ENCODE measurements around the gene LIPN.

LIPN gene

DNA sequence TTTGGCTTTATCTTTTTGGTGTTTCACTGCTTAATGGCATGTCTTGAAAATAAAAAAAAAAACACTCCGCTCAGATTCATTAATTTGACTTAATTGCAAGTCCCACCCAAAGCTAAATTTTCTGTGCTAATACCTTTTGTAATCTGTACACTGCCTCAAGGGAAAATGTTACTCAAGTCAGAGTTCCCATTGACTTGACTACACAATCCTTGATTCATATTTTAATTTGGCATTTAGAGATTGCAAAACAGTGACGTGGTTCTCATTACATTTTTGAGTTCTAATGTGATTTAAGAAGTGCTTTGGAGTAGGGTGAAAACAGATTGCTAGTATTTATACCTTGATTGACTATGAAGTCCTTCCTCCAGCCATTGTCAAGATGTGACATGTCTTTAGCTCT is 21.4 kb downstream of the LIPN start:
- Histone ChIP-seq H3K4me3 (ENCODE audit: low read depth in 1 of 5, low read length in 5 of 5) (no peak overlapping the region), H3K36me3 (ENCODE audit: control insufficient read depth in 5 of 5, insufficient read depth in 5 of 5, low read length in 5 of 5) (no peaks in the 10 kb centered on the region), H3K27me3 (ENCODE audit: control insufficient read depth in 5 of 5, insufficient read depth in 4 of 5, low read length in 5 of 5) (peaks cover 0 to 1% (median 0%) of the 10 kb centered on the region in 5 donors), H3K9ac (ENCODE audit: low read length in 5 of 5) (no peak overlapping the region), H3K27ac (ENCODE audit: low read depth, low read length) (no peak overlapping the region), H3K9me3 (ENCODE audit: control insufficient read depth in 5 of 5, low read length in 5 of 5) (no peaks in the 10 kb centered on the region), H3K4me1 (ENCODE audit: control insufficient read depth in 5 of 5, insufficient read depth in 5 of 5, low read length in 5 of 5) (no peaks in the 10 kb centered on the region)

DNA sequence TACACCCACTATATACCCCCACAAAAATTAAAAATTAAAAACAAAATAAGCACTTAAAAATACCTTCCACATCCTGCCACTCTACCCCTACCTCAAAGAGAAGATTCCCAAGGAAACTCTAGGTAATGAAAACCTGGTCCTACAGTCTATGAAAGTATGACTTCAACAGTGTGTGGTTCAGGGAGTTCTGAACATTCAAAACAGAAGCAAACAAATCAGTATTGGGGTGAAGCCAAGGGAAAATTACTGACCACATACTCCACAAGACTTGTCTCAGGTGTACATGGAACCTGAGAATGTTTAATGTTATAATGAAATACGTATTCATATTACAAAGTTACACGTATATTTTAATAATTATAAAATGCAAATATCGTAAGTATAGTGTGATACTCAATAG is 22.4 kb downstream of the LIPN start:
- H3K4me1 ChIP-seq (ENCODE audit: control insufficient read depth in 5 of 5, insufficient read depth in 5 of 5, low read length in 5 of 5) = no peaks in the 10 kb centered on the region
- no peaks in the 10 kb centered on the region for H3K9me3 ChIP-seq (ENCODE audit: control insufficient read depth in 5 of 5, low read length in 5 of 5)
- no peak overlapping the region for H3K27ac ChIP-seq (ENCODE audit: low read depth, low read length)
- no peaks in the 10 kb centered on the region for H3K36me3 ChIP-seq (ENCODE audit: control insufficient read depth in 5 of 5, insufficient read depth in 5 of 5, low read length in 5 of 5)
- H3K4me3 ChIP-seq (ENCODE audit: low read depth in 1 of 5, low read length in 5 of 5) = no peak overlapping the region
- peaks cover 0 to 4% (median 0%) of the 10 kb centered on the region in 5 donors for H3K27me3 ChIP-seq (ENCODE audit: control insufficient read depth in 5 of 5, insufficient read depth in 4 of 5, low read length in 5 of 5)
- H3K9ac ChIP-seq (ENCODE audit: low read length in 5 of 5) = no peak overlapping the region

DNA sequence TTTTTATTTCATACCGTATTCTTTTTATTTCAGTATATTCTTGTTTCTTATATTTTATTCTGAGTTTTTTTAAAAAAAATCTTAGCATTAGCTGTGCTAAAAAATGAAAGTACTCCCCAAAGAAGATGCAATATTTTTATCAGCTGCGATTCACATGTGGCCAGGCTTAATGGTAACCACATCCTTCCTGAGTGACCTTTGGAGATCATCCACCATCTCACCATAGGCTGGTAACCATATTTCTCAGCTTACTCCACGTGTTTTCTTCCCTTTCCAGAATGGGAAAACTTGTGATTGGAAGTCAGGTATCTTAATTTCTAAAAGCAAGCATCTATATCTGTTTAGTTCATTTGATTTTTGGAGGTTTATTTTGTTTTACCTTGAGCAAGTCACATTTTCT is 23.9 kb downstream of the LIPN start:
- no peak overlapping the region for H3K4me3 ChIP-seq (ENCODE audit: low read depth in 1 of 5, low read length in 5 of 5)
- no peaks in the 10 kb centered on the region for H3K9me3 ChIP-seq (ENCODE audit: control insufficient read depth in 5 of 5, low read length in 5 of 5)
- no peaks in the 10 kb centered on the region for H3K4me1 ChIP-seq (ENCODE audit: control insufficient read depth in 5 of 5, insufficient read depth in 5 of 5, low read length in 5 of 5)
- peaks cover 0 to 4% (median 0%) of the 10 kb centered on the region in 5 donors for H3K27me3 ChIP-seq (ENCODE audit: control insufficient read depth in 5 of 5, insufficient read depth in 4 of 5, low read length in 5 of 5)
- no peak overlapping the region for H3K9ac ChIP-seq (ENCODE audit: low read length in 5 of 5)
- H3K36me3 ChIP-seq (ENCODE audit: control insufficient read depth in 5 of 5, insufficient read depth in 5 of 5, low read length in 5 of 5) = no peaks in the 10 kb centered on the region
- H3K27ac ChIP-seq (ENCODE audit: low read depth, low read length) = no peak overlapping the region

DNA sequence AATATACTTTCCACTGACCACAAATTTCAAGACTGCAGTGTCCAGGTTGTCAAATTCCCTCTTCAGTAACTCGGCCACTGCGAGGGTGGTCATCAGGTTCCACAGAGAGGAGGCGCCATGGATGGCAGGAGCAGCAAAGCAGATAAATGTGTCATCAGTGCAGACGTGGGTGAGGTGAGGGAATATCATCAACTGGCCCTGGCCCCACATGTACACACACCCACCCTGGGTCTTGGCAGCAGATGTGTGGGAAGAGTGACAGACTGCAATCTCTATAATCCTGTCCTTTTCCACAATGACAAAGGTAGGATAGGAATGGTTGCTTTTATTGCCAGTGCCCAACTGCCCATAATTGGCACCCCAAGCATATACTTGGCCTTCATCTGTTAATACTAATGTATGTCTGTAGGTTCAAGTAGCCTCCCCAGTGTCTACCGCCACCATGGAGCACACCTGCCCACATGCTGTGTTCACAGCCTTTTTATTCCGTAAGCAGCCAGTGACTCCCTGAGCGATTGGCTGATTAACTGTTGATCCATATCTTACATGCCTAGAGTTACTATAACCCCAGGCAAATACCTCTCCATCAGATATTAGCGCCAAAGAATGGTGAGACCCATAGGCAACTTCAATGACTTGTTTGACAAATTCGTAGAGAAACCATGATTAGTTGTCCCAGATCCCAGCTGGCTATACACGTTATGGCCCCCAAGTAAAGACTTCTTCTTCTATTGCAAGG is 26.4 kb downstream of the LIPN start:
- Histone ChIP-seq H3K27me3 (ENCODE audit: control insufficient read depth in 5 of 5, insufficient read depth in 4 of 5, low read length in 5 of 5) (peaks cover 0 to 4% (median 0%) of the 10 kb centered on the region in 5 donors), H3K9me3 (ENCODE audit: control insufficient read depth in 5 of 5, low read length in 5 of 5) (no peaks in the 10 kb centered on the region), H3K4me3 (ENCODE audit: low read depth in 1 of 5, low read length in 5 of 5) (no peak overlapping the region), H3K9ac (ENCODE audit: low read length in 5 of 5) (no peak overlapping the region), H3K36me3 (ENCODE audit: control insufficient read depth in 5 of 5, insufficient read depth in 5 of 5, low read length in 5 of 5) (no peaks in the 10 kb centered on the region), H3K4me1 (ENCODE audit: control insufficient read depth in 5 of 5, insufficient read depth in 5 of 5, low read length in 5 of 5) (no peaks in the 10 kb centered on the region), H3K27ac (ENCODE audit: low read depth, low read length) (no peak overlapping the region)

DNA sequence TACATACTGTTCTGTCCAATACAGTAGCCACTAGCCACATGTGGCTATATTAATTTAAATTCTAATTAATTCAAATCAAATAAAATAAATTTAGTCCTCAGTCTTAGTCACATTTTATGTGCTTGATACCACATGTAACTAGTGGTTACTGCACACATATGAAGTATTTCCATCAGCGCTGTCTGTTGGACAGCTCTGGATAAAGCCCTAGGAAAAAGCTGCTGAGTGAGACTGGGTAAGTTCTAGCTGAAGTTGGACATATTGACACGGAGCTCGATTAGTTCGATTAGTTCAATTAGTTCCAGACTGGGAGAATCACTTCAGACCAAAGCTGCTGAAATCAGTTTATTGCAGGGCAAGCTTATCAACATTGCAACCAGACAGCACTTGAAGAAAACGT is 27.6 kb downstream of the LIPN start:
- Histone ChIP-seq H3K36me3 (ENCODE audit: control insufficient read depth in 5 of 5, insufficient read depth in 5 of 5, low read length in 5 of 5) (no peaks in the 10 kb centered on the region), H3K4me3 (ENCODE audit: low read depth in 1 of 5, low read length in 5 of 5) (no peak overlapping the region), H3K9ac (ENCODE audit: low read length in 5 of 5) (no peak overlapping the region), H3K4me1 (ENCODE audit: control insufficient read depth in 5 of 5, insufficient read depth in 5 of 5, low read length in 5 of 5) (peaks cover 0 to 3% (median 2%) of the 10 kb centered on the region in 5 donors), H3K9me3 (ENCODE audit: control insufficient read depth in 5 of 5, low read length in 5 of 5) (no peaks in the 10 kb centered on the region), H3K27me3 (ENCODE audit: control insufficient read depth in 5 of 5, insufficient read depth in 4 of 5, low read length in 5 of 5) (peaks cover 0 to 4% (median 0%) of the 10 kb centered on the region in 5 donors), H3K27ac (ENCODE audit: low read depth, low read length) (no peak overlapping the region)

DNA sequence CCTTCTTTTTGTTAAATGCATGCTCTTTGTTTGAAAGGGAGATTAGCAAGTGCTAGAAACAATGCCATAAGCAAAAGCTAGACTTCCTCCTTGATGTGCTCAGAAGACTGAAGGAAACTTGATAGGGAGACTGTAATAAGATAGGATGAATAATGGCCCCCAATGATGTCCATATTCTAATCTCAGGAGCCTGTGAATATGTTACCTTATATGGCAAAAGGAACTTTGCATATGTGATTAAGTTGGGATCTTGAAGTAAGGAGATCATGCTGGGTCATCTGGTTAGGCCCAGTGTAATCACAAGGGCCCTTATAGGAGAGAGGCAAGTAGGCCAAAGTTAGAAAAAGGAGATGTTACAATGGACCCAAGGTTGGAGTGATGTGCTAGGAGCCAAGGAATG is 29.1 kb downstream of the LIPN start:
- no peaks in the 10 kb centered on the region for H3K9me3 ChIP-seq (ENCODE audit: control insufficient read depth in 5 of 5, low read length in 5 of 5)
- H3K27ac ChIP-seq (ENCODE audit: low read depth, low read length) = no peak overlapping the region
- H3K36me3 ChIP-seq (ENCODE audit: control insufficient read depth in 5 of 5, insufficient read depth in 5 of 5, low read length in 5 of 5) = no peaks in the 10 kb centered on the region
- peaks cover 0 to 4% (median 0%) of the 10 kb centered on the region in 5 donors for H3K27me3 ChIP-seq (ENCODE audit: control insufficient read depth in 5 of 5, insufficient read depth in 4 of 5, low read length in 5 of 5)
- H3K4me3 ChIP-seq (ENCODE audit: low read depth in 1 of 5, low read length in 5 of 5) = no peak overlapping the region
- peaks cover 0 to 7% (median 5%) of the 10 kb centered on the region in 5 donors for H3K4me1 ChIP-seq (ENCODE audit: control insufficient read depth in 5 of 5, insufficient read depth in 5 of 5, low read length in 5 of 5)
- no peak overlapping the region for H3K9ac ChIP-seq (ENCODE audit: low read length in 5 of 5)

DNA sequence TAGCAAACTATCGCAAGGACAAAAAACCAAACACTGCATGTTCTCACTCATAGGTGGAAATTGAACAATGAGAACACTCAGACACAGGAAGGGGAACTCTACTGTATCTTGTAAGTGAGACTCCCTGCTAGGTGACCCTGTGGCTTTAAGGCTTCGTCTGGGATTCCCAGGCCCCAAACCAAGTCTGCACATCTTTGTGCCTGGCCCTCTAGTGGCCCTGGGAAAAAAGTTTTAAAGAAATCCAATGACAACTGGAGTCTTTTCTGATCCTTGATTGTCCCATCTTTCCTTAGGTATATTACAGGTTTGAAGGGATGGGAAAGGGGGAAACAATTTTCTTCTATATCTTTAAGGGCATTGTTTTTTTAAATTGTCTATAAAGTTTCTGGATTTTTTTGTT is 32.1 kb downstream of the LIPN start:
- Histone ChIP-seq H3K36me3 (ENCODE audit: control insufficient read depth in 5 of 5, insufficient read depth in 5 of 5, low read length in 5 of 5) (no peaks in the 10 kb centered on the region), H3K4me1 (ENCODE audit: control insufficient read depth in 5 of 5, insufficient read depth in 5 of 5, low read length in 5 of 5) (peaks cover 0 to 7% (median 5%) of the 10 kb centered on the region in 5 donors), H3K27me3 (ENCODE audit: control insufficient read depth in 5 of 5, insufficient read depth in 4 of 5, low read length in 5 of 5) (no peaks in the 10 kb centered on the region), H3K9me3 (ENCODE audit: control insufficient read depth in 5 of 5, low read length in 5 of 5) (no peaks in the 10 kb centered on the region), H3K9ac (ENCODE audit: low read length in 5 of 5) (no peak overlapping the region), H3K27ac (ENCODE audit: low read depth, low read length) (no peak overlapping the region), H3K4me3 (ENCODE audit: low read depth in 1 of 5, low read length in 5 of 5) (no peak overlapping the region)

DNA sequence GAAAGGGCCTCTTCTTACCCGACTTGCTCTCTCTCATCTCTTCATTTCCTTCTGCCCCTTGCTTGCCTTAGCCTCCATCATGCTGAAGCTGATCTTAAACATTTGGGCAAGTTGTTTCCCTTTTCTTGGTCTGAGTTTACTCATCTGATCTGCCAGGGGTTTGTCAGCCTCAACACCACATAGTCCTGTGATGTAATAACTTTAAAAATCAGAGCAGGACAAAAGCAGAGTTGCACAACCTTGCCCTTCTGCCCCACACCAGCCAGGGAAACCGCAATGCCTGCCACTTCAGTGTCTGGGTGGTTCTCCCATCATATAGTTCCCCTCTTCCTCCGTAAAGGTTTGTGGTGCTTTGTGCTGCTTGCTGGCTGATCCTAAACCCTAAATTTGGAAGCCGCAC is 32.8 kb downstream of the LIPN start:
- no peaks in the 10 kb centered on the region for H3K36me3 ChIP-seq (ENCODE audit: control insufficient read depth in 5 of 5, insufficient read depth in 5 of 5, low read length in 5 of 5)
- no peak overlapping the region for H3K27ac ChIP-seq (ENCODE audit: low read depth, low read length)
- no peak overlapping the region for H3K9ac ChIP-seq (ENCODE audit: low read length in 5 of 5)

DNA sequence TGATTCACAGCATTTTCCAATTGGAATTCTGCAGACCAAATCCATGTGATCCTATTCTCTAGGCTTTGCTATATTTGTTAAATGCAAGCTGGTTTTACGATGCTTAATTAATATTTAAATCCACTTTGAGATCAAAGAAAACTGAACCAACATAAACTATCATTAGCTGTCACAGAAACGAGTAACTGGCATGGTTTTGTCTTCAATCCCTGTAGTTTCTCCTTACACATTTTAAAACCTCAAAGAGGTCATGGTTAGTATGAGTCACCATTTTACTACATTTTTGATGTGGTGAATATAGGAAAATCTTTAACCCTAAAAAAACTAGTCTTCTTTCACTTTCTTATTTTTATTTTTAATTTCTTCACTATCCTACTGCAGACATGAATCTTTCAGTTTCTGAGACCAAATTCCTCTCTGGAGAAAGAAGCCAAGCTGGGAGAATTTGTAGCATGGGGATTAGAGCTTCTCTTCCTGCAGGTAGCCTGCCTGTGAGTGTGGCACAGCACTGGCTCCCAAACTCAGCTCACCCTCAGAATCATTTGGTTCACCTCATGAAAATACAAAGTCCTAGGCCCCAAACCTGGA is 34.0 kb downstream of the LIPN start:
- Histone ChIP-seq H3K36me3 (ENCODE audit: control insufficient read depth in 5 of 5, insufficient read depth in 5 of 5, low read length in 5 of 5) (no peaks in the 10 kb centered on the region), H3K9ac (ENCODE audit: low read length in 5 of 5) (no peak overlapping the region), H3K27me3 (ENCODE audit: control insufficient read depth in 5 of 5, insufficient read depth in 4 of 5, low read length in 5 of 5) (no peaks in the 10 kb centered on the region), H3K4me1 (ENCODE audit: control insufficient read depth in 5 of 5, insufficient read depth in 5 of 5, low read length in 5 of 5) (peaks cover 0 to 7% (median 5%) of the 10 kb centered on the region in 5 donors), H3K27ac (ENCODE audit: low read depth, low read length) (no peak overlapping the region), H3K4me3 (ENCODE audit: low read depth in 1 of 5, low read length in 5 of 5) (no peak overlapping the region), H3K9me3 (ENCODE audit: control insufficient read depth in 5 of 5, low read length in 5 of 5) (no peaks in the 10 kb centered on the region)

More for the DNA sequence above, 32.8 kb downstream of the LIPN start:
- H3K4me3 ChIP-seq (ENCODE audit: low read depth in 1 of 5, low read length in 5 of 5) = no peak overlapping the region
- H3K27me3 ChIP-seq (ENCODE audit: control insufficient read depth in 5 of 5, insufficient read depth in 4 of 5, low read length in 5 of 5) = no peaks in the 10 kb centered on the region
- no peaks in the 10 kb centered on the region for H3K9me3 ChIP-seq (ENCODE audit: control insufficient read depth in 5 of 5, low read length in 5 of 5)
- H3K4me1 ChIP-seq (ENCODE audit: control insufficient read depth in 5 of 5, insufficient read depth in 5 of 5, low read length in 5 of 5) = peaks cover 0 to 7% (median 5%) of the 10 kb centered on the region in 5 donors

DNA sequence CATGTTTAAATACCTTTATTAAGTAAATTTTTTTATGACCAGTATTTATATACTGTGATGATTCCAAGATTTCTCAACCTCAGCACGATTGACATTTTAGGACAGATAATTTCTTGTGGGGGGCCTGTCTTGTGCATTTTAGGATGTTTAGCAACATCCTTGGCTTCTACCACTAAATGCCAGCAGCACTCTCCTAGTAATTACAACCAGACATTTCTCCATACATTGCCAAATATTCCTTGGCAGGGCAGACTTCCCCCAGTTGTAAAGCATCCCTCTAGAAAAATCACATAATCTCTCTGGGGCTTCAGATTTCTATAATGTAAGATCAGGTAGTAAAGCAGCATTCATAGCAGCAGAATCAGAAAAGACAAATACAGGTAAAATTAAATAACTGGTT is 34.9 kb downstream of the LIPN start:
- Histone ChIP-seq H3K9me3 (ENCODE audit: control insufficient read depth in 5 of 5, low read length in 5 of 5) (no peaks in the 10 kb centered on the region), H3K27me3 (ENCODE audit: control insufficient read depth in 5 of 5, insufficient read depth in 4 of 5, low read length in 5 of 5) (no peaks in the 10 kb centered on the region)

More for the DNA sequence above, 34.9 kb downstream of the LIPN start:
- no peak overlapping the region for H3K9ac ChIP-seq (ENCODE audit: low read length in 5 of 5)
- peaks cover 0 to 7% (median 5%) of the 10 kb centered on the region in 5 donors for H3K4me1 ChIP-seq (ENCODE audit: control insufficient read depth in 5 of 5, insufficient read depth in 5 of 5, low read length in 5 of 5)
- no peaks in the 10 kb centered on the region for H3K36me3 ChIP-seq (ENCODE audit: control insufficient read depth in 5 of 5, insufficient read depth in 5 of 5, low read length in 5 of 5)
- no peak overlapping the region for H3K27ac ChIP-seq (ENCODE audit: low read depth, low read length)
- no peak overlapping the region for H3K4me3 ChIP-seq (ENCODE audit: low read depth in 1 of 5, low read length in 5 of 5)
